ENCODE measurements around the gene WRNIP1. TPM values are rescaled to one million over a fixed set of nuclear protein-coding genes. Genes with fewer than 3 reads are reported as not detected.

The WRNIP1 gene
- total and polyA plus RNA-seq, 2 of the 13 experiments (the other 11 are each of a cell fraction or from before 2014, with no cell fraction given), result 77.7 to 90.3 TPM

- TF ChIP-seq POGK (CRISPR knock-in tag; conservative IDR thresholded peaks at IDR 0.05), result peak; percentile 96
- TF ChIP-seq TBP (CRISPR knock-in tag; IDR thresholded peaks at IDR 0.05), result no peak; the same call in 1 of the 2 replicates
- TF ChIP-seq KLF16 (CRISPR knock-in tag; IDR thresholded peaks at IDR 0.05), result peak in 1 of 2 experiments; percentile 81; a peak in 2 of 4 replicates
- TF ChIP-seq ZNF710 (CRISPR knock-in tag; IDR thresholded peaks at IDR 0.05; ENCODE audit: borderline replicate concordance), result no peak
- TF ChIP-seq ZNF792 (CRISPR knock-in tag; IDR thresholded peaks at IDR 0.05), result peak; percentile 27; the same call in 1 of the 2 replicates
- TF ChIP-seq BCL3 (CRISPR knock-in tag; IDR thresholded peaks at IDR 0.05), result peak; percentile 85
- peak; percentile 99 for TF ChIP-seq IRX3 (CRISPR knock-in tag; IDR thresholded peaks at IDR 0.05; ENCODE audit: borderline replicate concordance, low read depth)
- TF ChIP-seq ZNF775 (CRISPR knock-in tag; IDR thresholded peaks at IDR 0.05; ENCODE audit: borderline replicate concordance), result no peak
- TF ChIP-seq ZNF687 (CRISPR knock-in tag; IDR thresholded peaks at IDR 0.05), result peak; percentile 90
- TF ChIP-seq ATF1 (CRISPR knock-in tag; IDR thresholded peaks at IDR 0.05), result no peak
- no peak for TF ChIP-seq NRL (CRISPR knock-in tag; IDR thresholded peaks at IDR 0.05; ENCODE audit: borderline replicate concordance)
- TF ChIP-seq AFF4 (CRISPR knock-in tag; IDR thresholded peaks at IDR 0.05), result 0 out of 2 replicates have a peak, but pooled peaks have one; percentile 49
- no peak for TF ChIP-seq ZNF850 (CRISPR knock-in tag; conservative IDR thresholded peaks at IDR 0.05)
- peak; percentile 90; the same call in 1 of the 2 replicates for TF ChIP-seq TSC22D2 (CRISPR knock-in tag; IDR thresholded peaks at IDR 0.05; ENCODE audit: borderline replicate concordance)
Observed at GRCh38 chr6:2765166-2765895, at the start of gene WRNIP1 (continued).

Data from HepG2 (cell line).